Sigmoid colon (tissue), 4 donors: Measurements from ENCODE around the gene SOX2.

ENCODE experiments used
- EP300 ChIP-seq, 4 donors: sonication (generic); formaldehyde crosslinking; IDR thresholded peaks; one replicate each; pipeline ENCODE4 v1.6.1; 2017; ENCODE audit warnings: antibody characterized with exemption in 4 of 4
- POLR2A ChIP-seq, 2 donors: fragments of 450-650 bp; IDR thresholded peaks; one replicate each; pipeline ENCODE4 v1.6.1; 2016; ENCODE audit warnings: antibody characterized with exemption in 2 of 2, mild to moderate bottlenecking in 2 of 2, moderate library complexity in 2 of 2

- TF ChIP-seq POLR2A (IDR thresholded peaks at IDR 0.05) (no peak), EP300 (IDR thresholded peaks at IDR 0.05) (no peak)
Observed at GRCh38 chr3:181695661-181696491, 15.8 kb upstream of the SOX2 start.
